A673 (cell line): ENCODE measurements around the gene SH3GL2. TPM values are rescaled to one million over a fixed set of nuclear protein-coding genes. Genes with fewer than 3 reads are reported as not detected.

Experiments used
- BruUV-seq: library from RNA; stranded (reverse); fragments of 400-500 nt; replicated peaks from 2 replicates; lab custom pipeline; 2021; lab: Mats Ljungman, UMichigan
- CTCF ChIA-PET: fragments of 300-600 bp; sonication (Branson Sonifier 250); formaldehyde crosslinking; loops from one replicate; lab custom pipeline; 2022; ENCODE audit warnings: antibody characterized with exemption; lab: Charles Lee
- POLR2A ChIA-PET: fragments of 300-600 bp; sonication (Branson Sonifier 250); formaldehyde crosslinking; loops from one replicate; lab custom pipeline; 2022; ENCODE audit warnings: antibody characterized with exemption; ENCODE audit not compliant: low non-redundant PET; lab: Charles Lee
- DNase-seq: peaks from one replicate; pipeline ENCODE4 v3.0.0-alpha.2; 2015; ENCODE audit warnings: low spot score
- H3K27ac ChIP-seq: fragments of 200-600 bp; sonication (generic); 2 replicates; pipeline ENCODE4 v1.5.1; 2016; ENCODE audit warnings: mixed run types, low read depth, mild to moderate bottlenecking, mixed read lengths, antibody characterized with exemption, low read length; ENCODE audit not compliant: poor library complexity, severe bottlenecking
- H3K27me3 ChIP-seq: fragments of 200-600 bp; sonication (generic); replicated peaks from 2 replicates; pipeline ENCODE4 v1.6.1; 2017; ENCODE audit warnings: mixed run types, low read depth, mild to moderate bottlenecking, mixed read lengths, antibody characterized with exemption, low read length; ENCODE audit not compliant: insufficient read depth, poor library complexity
- H3K36me3 ChIP-seq: fragments of 200-600 bp; sonication (generic); 2 replicates; pipeline ENCODE4 v1.6.1; 2016; ENCODE audit warnings: mixed run types, mild to moderate bottlenecking, mixed read lengths, antibody characterized with exemption, low read length; ENCODE audit not compliant: insufficient read depth, poor library complexity, severe bottlenecking
- H3K4me1 ChIP-seq: fragments of 200-600 bp; sonication (generic); 2 replicates; pipeline ENCODE4 v1.6.1; 2017; ENCODE audit warnings: mixed run types, mild to moderate bottlenecking, mixed read lengths, antibody characterized with exemption, low read length; ENCODE audit not compliant: insufficient read depth, poor library complexity, severe bottlenecking
- H3K4me3 ChIP-seq: fragments of 200-600 bp; sonication (generic); 2 replicates; pipeline ENCODE4 v1.5.1; 2016; ENCODE audit warnings: low read depth, mixed run types, mild to moderate bottlenecking, mixed read lengths, low read length; ENCODE audit not compliant: poor library complexity, severe bottlenecking
- H3K9me3 ChIP-seq: fragments of 200-600 bp; sonication (generic); 2 replicates; pipeline ENCODE4 v1.6.1; 2016; ENCODE audit warnings: mixed run types, low read depth, mild to moderate bottlenecking, mixed read lengths, antibody characterized with exemption, low read length; ENCODE audit not compliant: poor library complexity, severe bottlenecking
- CTCF ChIP-seq: fragments of 300-800, 200-600 bp; sonication (generic); conservative IDR thresholded peaks from 2 replicates; pipeline ENCODE4 v1.5.1; 2017; ENCODE audit warnings: low read depth, mild to moderate bottlenecking, antibody characterized with exemption, low read length, moderate library complexity, mixed read lengths
- EZH2 ChIP-seq: fragments of 200-600 bp; sonication (generic); IDR thresholded peaks from 2 replicates; pipeline ENCODE4 v1.6.1; 2017; ENCODE audit warnings: borderline replicate concordance, low read depth, mild to moderate bottlenecking, mixed read lengths, antibody characterized with exemption, low read length; ENCODE audit not compliant: poor library complexity, severe bottlenecking
- intact Hi-C: fragments of 100-400 bp; cut with micrococcal nuclease; formaldehyde crosslinking; loops from one replicate; pipeline ENCODE4 v1.10.0; 2022; ENCODE audit not compliant: unreplicated experiment
- total RNA-seq: library from RNA; stranded (reverse); gene quantifications from 2 replicates; pipeline ENCODE4 v1.2.3, GENCODE V29; 2021

The SH3GL2 gene
- total RNA-seq, 1 experiment from 2014 or later: not detected

GRCh38 chr9:17789316-17789715 lies 210.4 kb downstream of the SH3GL2 start:
- Histone ChIP-seq H3K27me3 (no peaks in the 10 kb centered on the region), H3K9me3 (no peaks in the 10 kb centered on the region), H3K27ac (no peak overlapping the region), H3K4me3 (no peak overlapping the region), H3K4me1 (no peaks in the 10 kb centered on the region), H3K36me3 (no peaks in the 10 kb centered on the region)
- TF ChIP-seq EZH2: no peak
- TF ChIP-seq CTCF: no peak
- intact Hi-C loops: no loop called here
- no TSS peak for BruUV-seq
- ChIA-PET POLR2A (interaction anchor here (0.5 kb wide), 1 partner anchor 1274 kb away, joined by 4 read pairs; no protein-coding TSS in a partner anchor), CTCF (no interaction called here)
- DNase-seq: no peak

GRCh38 chr9:17793713-17794622 lies 215.1 kb downstream of the SH3GL2 start:
- TF ChIP-seq CTCF: no peak
- TF ChIP-seq EZH2: no peak
- POLR2A ChIA-PET: no interaction called here
- peak; percentile 2 for DNase-seq
- no TSS peak for BruUV-seq
- H3K4me1 ChIP-seq: no peaks in the 10 kb centered on the region
- no peak overlapping the region for H3K27ac ChIP-seq
- H3K27me3 ChIP-seq: no peaks in the 10 kb centered on the region
- no peaks in the 10 kb centered on the region for H3K36me3 ChIP-seq
- no peaks in the 10 kb centered on the region for H3K9me3 ChIP-seq
- CTCF ChIA-PET: no interaction called here
- H3K4me3 ChIP-seq: no peak overlapping the region
- intact Hi-C loops: no loop called here

- Histone ChIP-seq H3K4me1 (no peaks in the 10 kb centered on the region), H3K36me3 (no peaks in the 10 kb centered on the region), H3K9me3 (no peaks in the 10 kb centered on the region), H3K27ac (no peak overlapping the region), H3K4me3 (no peak overlapping the region), H3K27me3 (no peaks in the 10 kb centered on the region)
- intact Hi-C loops: no loop called here
- ChIA-PET POLR2A (no interaction called here), CTCF (no interaction called here)
- no peak for DNase-seq
- TF ChIP-seq CTCF (no peak), EZH2 (no peak)
- no TSS peak for BruUV-seq
Measured at GRCh38 chr9:17795744-17796143, 216.9 kb downstream of the SH3GL2 start.
